Esophagus squamous epithelium (tissue), 5 donors: Measurements from ENCODE around the gene EGFR. TPM values are rescaled to one million over a fixed set of nuclear protein-coding genes. Genes with fewer than 3 reads are reported as not detected.
"Not testable (repeated sequence)": the region's sequence is repeated elsewhere in the genome, so short reads cannot be mapped to it uniquely, and the experiment has no call there.

Experiments
- DNase-seq: peaks from one replicate; lab custom pipeline; 2025; lab: John Stamatoyannopoulos, UW
- H3K27ac ChIP-seq, 4 donors: fragments of 200-600 bp; sonication (generic); one replicate each; pipeline ENCODE4 v1.5.1; 2016 to 2019; ENCODE audit warnings: mild to moderate bottlenecking in 1 of 4
- H3K27me3 ChIP-seq, 4 donors: fragments of 200-600 bp; sonication (generic); 1 replicate in 3 of 4; 2 replicates in 1 of 4; pipeline versions ENCODE4 v1.5.1 to v1.6.0; 2017 to 2021; ENCODE audit warnings: antibody characterized with exemption in 1 of 4
- H3K36me3 ChIP-seq, 3 donors: fragments of 200-600 bp; sonication (generic); one replicate each; pipeline ENCODE4 v1.5.1; 2016 to 2019
- H3K4me1 ChIP-seq, 3 donors: fragments of 200-600 bp; sonication (generic); one replicate each; pipeline ENCODE4 v1.5.1; 2017 to 2019
- H3K4me3 ChIP-seq, 4 donors: fragments of 200-600 bp; sonication (generic); 1 replicate in 3 of 4; 2 replicates in 1 of 4; pipeline ENCODE4 v1.5.1; 2016 to 2019; ENCODE audit warnings: mild to moderate bottlenecking in 2 of 4, moderate library complexity in 1 of 4
- H3K9me3 ChIP-seq, 3 donors: fragments of 200-600 bp; sonication (generic); one replicate each; pipeline ENCODE4 v1.5.1; 2016 to 2019
- CTCF ChIP-seq, 6 experiments: fragments of 450-650 bp in 4 of 6; fragments of 200-600 bp in 2 of 6; sonication (generic) in 2 of 6; IDR thresholded peaks; one replicate each; pipeline ENCODE4 v1.5.1; 2016 to 2019; ENCODE audit warnings: antibody characterized with exemption in 6 of 6, mild to moderate bottlenecking in 4 of 6, moderate library complexity in 4 of 6
- POLR2A ChIP-seq, 4 donors: fragments of 450-650 bp; IDR thresholded peaks; one replicate each; pipeline ENCODE4 v1.6.1; 2017; ENCODE audit warnings: antibody characterized with exemption in 4 of 4, mild to moderate bottlenecking in 4 of 4, moderate library complexity in 3 of 4
- WGBS, 2 donors: methylation state at CpG; one replicate each; pipeline ENCODE4 v1.1.5; 2018; 5-methylcytosine and 5-hydroxymethylcytosine counted together
- intact Hi-C: fragments of 100-400 bp; cut with DNase I; formaldehyde crosslinking; loops from one replicate; pipeline ENCODE4 v1.15.0; 2022
- total RNA-seq, 4 donors: library from RNA; depleted of rRNA; stranded (reverse); fragments of >200 nt; gene quantifications; one replicate each; pipeline ENCODE4 v1.1.0, GENCODE V29; 2016
- donor health status: DM: yes; HTN: yes; CAD: no.

The EGFR gene
- total RNA-seq, 4 donors from 2014 or later, result 66.1 to 108 (median 72.3) TPM

GRCh38 chr7:55034776-55035175 is 16.0 kb downstream of the EGFR start:
- peak overlapping the region in 2 of 4 donors; percentile 25 to 51 for H3K27ac ChIP-seq
- H3K27me3 ChIP-seq, result no peaks in the 10 kb centered on the region
- H3K36me3 ChIP-seq, result peaks cover 0 to 4% (median 0%) of the 10 kb centered on the region in 3 donors
- 42 to 51% methylated on average over 2 of the region's 2 CpGs for WGBS, 2 donors
- H3K9me3 ChIP-seq, result no peaks in the 10 kb centered on the region
- intact Hi-C loops, result no loop called here
- DNase-seq, result no peak
- TF ChIP-seq POLR2A (IDR thresholded peaks at IDR 0.05) (no peak), CTCF (IDR thresholded peaks at IDR 0.05) (no peak)
- no peak overlapping the region for H3K4me3 ChIP-seq
- H3K4me1 ChIP-seq, result peaks cover 0 to 81% (median 9%) of the 10 kb centered on the region in 3 donors

GRCh38 chr7:55035410-55035809 is 16.6 kb downstream of the EGFR start:
- Histone ChIP-seq H3K27ac (peak overlapping the region in 2 of 4 donors; percentile 25 to 51), H3K4me1 (peaks cover 0 to 79% (median 12%) of the 10 kb centered on the region in 3 donors)
- DNase-seq, intact Hi-C loops, H3K36me3 ChIP-seq, H3K4me3 ChIP-seq, H3K9me3 ChIP-seq, H3K27me3 ChIP-seq: not testable (repeated sequence)
- 81 to 83% methylated on average over 3 of the region's 3 CpGs for WGBS, 2 donors

- intact Hi-C loops, result no loop called here
- DNase-seq, result no peak
- peaks cover 0 to 62% (median 8%) of the 10 kb centered on the region in 3 donors for H3K4me1 ChIP-seq
- H3K36me3 ChIP-seq, result no peaks in the 10 kb centered on the region
- WGBS, 2 donors, result 84 to 85% methylated on average over 12 to 13 of the region's 13 CpGs
- H3K27me3 ChIP-seq, result no peaks in the 10 kb centered on the region
- peak overlapping the region in 1 of 4 donors; percentile 35 for H3K27ac ChIP-seq
- no peaks in the 10 kb centered on the region for H3K9me3 ChIP-seq
- TF ChIP-seq POLR2A (IDR thresholded peaks at IDR 0.05) (no peak), CTCF (IDR thresholded peaks at IDR 0.05) (no peak)
- no peak overlapping the region for H3K4me3 ChIP-seq
Measured at GRCh38 chr7:55036950-55037736, 18.3 kb downstream of the EGFR start.

- no peak for TF ChIP-seq POLR2A (IDR thresholded peaks at IDR 0.05)
- no peak for TF ChIP-seq CTCF (IDR thresholded peaks at IDR 0.05)
- Histone ChIP-seq H3K36me3 (no peaks in the 10 kb centered on the region), H3K27me3 (no peaks in the 10 kb centered on the region), H3K4me3 (no peak overlapping the region), H3K9me3 (no peaks in the 10 kb centered on the region), H3K27ac (peak overlapping the region; percentile 80 to 85 (median 84)), H3K4me1 (peaks cover 17 to 79% (median 49%) of the 10 kb centered on the region in 3 donors)
- no peak for DNase-seq
- intact Hi-C loops, result no loop called here
- 35 to 45% methylated on average over 3 of the region's 3 CpGs for WGBS, 2 donors
Measured at GRCh38 chr7:55043691-55044370, 25.0 kb downstream of the EGFR start.

- intact Hi-C loops, result no loop called here
- TF ChIP-seq CTCF (IDR thresholded peaks at IDR 0.05) (no peak), POLR2A (IDR thresholded peaks at IDR 0.05) (no peak)
- H3K27ac ChIP-seq, result peak overlapping the region; percentile 80 to 85 (median 84)
- DNase-seq, result no peak
- WGBS, 2 donors, result 33 to 58% methylated on average over 5 to 6 of the region's 6 CpGs
- H3K36me3 ChIP-seq, result no peaks in the 10 kb centered on the region
- no peaks in the 10 kb centered on the region for H3K27me3 ChIP-seq
- H3K9me3 ChIP-seq, result no peaks in the 10 kb centered on the region
- no peak overlapping the region for H3K4me3 ChIP-seq
- peaks cover 17 to 82% (median 52%) of the 10 kb centered on the region in 3 donors for H3K4me1 ChIP-seq
Measured at GRCh38 chr7:55044371-55044717, 25.5 kb downstream of the EGFR start.
